Stimulated activated CD4-positive, alpha-beta T cell treated with anti-CD3 and anti-CD28 coated beads, Interleukin-4, amount 100 ng/mL, for 48 hours (primary cell): ENCODE data around the gene AEBP2.
"Not testable (repeated sequence)": the region's sequence is repeated elsewhere in the genome, so short reads cannot be mapped to it uniquely, and the experiment has no call there.

Experiments
- DNase-seq, 2 donors: peaks; one replicate each; pipeline ENCODE4 v3.0.0-alpha.2; 2020; ENCODE audit warnings: low read depth in 2 of 2

Gene AEBP2

GRCh38 chr12:19507823-19508222 lies 68.5 kb downstream of the AEBP2 start:
- DNase-seq: no peak

- no peak for DNase-seq
Measured at GRCh38 chr12:19510461-19510860, 71.2 kb downstream of the AEBP2 start.

GRCh38 chr12:19515179-19515578 lies 75.9 kb downstream of the AEBP2 start:
- DNase-seq: no peak

- no peak for DNase-seq
Measured at GRCh38 chr12:19517583-19517982, 78.3 kb downstream of the AEBP2 start.

- no peak for DNase-seq
Measured at GRCh38 chr12:19518209-19518608, 78.9 kb downstream of the AEBP2 start.

- no peak for DNase-seq
Measured at GRCh38 chr12:19520646-19521415, 81.5 kb downstream of the AEBP2 start.

- no peak for DNase-seq
Measured at GRCh38 chr12:19525274-19525673, 86.0 kb downstream of the AEBP2 start.

GRCh38 chr12:19527866-19528265 lies 88.6 kb downstream of the AEBP2 start:
- no peak for DNase-seq

- DNase-seq: no peak
Measured at GRCh38 chr12:19528750-19529149, 89.5 kb downstream of the AEBP2 start.

- DNase-seq: no peak
Measured at GRCh38 chr12:19529951-19530636, 90.8 kb downstream of the AEBP2 start.

GRCh38 chr12:19530637-19531023 lies 91.3 kb downstream of the AEBP2 start:
- no peak for DNase-seq

GRCh38 chr12:19533567-19533966 lies 94.3 kb downstream of the AEBP2 start:
- DNase-seq: no peak

GRCh38 chr12:19539071-19539470 lies 99.8 kb downstream of the AEBP2 start:
- DNase-seq: no peak

- DNase-seq: no peak
Measured at GRCh38 chr12:19539836-19540235, 100.5 kb downstream of the AEBP2 start.

- no peak for DNase-seq
Measured at GRCh38 chr12:19542606-19543005, 103.3 kb downstream of the AEBP2 start.

- no peak for DNase-seq
Measured at GRCh38 chr12:19544353-19544752, 105.1 kb downstream of the AEBP2 start.

GRCh38 chr12:19545301-19545700 lies 106.0 kb downstream of the AEBP2 start:
- DNase-seq: no peak

GRCh38 chr12:19546027-19546426 lies 106.7 kb downstream of the AEBP2 start:
- no peak for DNase-seq

GRCh38 chr12:19546611-19547162 lies 107.4 kb downstream of the AEBP2 start:
- DNase-seq: no peak

GRCh38 chr12:19547271-19547671 lies 108.0 kb downstream of the AEBP2 start:
- DNase-seq: no peak

- no peak for DNase-seq
Measured at GRCh38 chr12:19548834-19549233, 109.5 kb downstream of the AEBP2 start.

- no peak for DNase-seq
Measured at GRCh38 chr12:19550626-19551025, 111.3 kb downstream of the AEBP2 start.

- DNase-seq: not testable (repeated sequence)
Measured at GRCh38 chr12:19552441-19553097, 113.3 kb downstream of the AEBP2 start.
